ENCODE measurements around the gene DYNLRB1. TPM values are rescaled to one million over a fixed set of nuclear protein-coding genes. Genes with fewer than 3 reads are reported as not detected.
A peak's percentile ranks its signal among the peaks of the same experiment; 100 is the strongest.
"Not testable (repeated sequence)": the region's sequence is repeated elsewhere in the genome, so short reads cannot be mapped to it uniquely, and the experiment has no call there.

Gene DYNLRB1
- total RNA-seq, 1 donor from 2014 or later, result 161 TPM

DNA sequence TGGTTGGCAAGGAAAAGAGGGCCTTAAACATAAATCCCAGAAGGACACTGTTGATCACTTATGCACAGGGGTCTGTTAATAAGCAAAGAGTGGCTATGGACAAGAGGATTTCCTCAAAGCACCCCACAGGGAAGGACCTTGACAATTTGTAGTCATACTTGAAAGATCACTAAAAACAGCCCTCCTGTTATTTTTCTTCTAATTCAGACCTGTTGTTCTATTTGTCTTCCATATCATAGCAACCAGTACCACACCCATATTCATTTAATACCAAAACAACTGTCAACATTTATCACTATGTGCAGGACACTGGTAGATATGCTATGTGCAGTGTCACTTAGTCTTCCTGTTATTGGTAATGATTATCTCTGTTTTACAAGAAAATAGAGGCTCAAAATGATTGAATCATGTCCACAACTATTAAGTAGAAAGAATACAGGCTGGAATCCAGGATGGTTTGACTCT, 3.2 kb upstream of the DYNLRB1 start:
- peaks cover 20% of the 10 kb centered on the region for H3K36me3 ChIP-seq
- no peaks in the 10 kb centered on the region for H3K9me3 ChIP-seq
- H3K4me3 ChIP-seq, result no peak overlapping the region
- no peak for ATAC-seq
- H3K27me3 ChIP-seq (ENCODE audit: low read depth), result no peaks in the 10 kb centered on the region
- peaks cover 33% of the 10 kb centered on the region for H3K4me1 ChIP-seq
- TF ChIP-seq, protein P1, sequence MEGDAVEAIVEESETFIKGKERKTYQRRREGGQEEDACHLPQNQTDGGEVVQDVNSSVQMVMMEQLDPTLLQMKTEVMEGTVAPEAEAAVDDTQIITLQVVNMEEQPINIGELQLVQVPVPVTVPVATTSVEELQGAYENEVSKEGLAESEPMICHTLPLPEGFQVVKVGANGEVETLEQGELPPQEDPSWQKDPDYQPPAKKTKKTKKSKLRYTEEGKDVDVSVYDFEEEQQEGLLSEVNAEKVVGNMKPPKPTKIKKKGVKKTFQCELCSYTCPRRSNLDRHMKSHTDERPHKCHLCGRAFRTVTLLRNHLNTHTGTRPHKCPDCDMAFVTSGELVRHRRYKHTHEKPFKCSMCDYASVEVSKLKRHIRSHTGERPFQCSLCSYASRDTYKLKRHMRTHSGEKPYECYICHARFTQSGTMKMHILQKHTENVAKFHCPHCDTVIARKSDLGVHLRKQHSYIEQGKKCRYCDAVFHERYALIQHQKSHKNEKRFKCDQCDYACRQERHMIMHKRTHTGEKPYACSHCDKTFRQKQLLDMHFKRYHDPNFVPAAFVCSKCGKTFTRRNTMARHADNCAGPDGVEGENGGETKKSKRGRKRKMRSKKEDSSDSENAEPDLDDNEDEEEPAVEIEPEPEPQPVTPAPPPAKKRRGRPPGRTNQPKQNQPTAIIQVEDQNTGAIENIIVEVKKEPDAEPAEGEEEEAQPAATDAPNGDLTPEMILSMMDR (IDR thresholded peaks at IDR 0.05), result no peak
- intact Hi-C loops (cut with DNase I), result no loop called here
- no peak for DNase-seq
- peak overlapping the region; percentile 2 for H3K27ac ChIP-seq

DNA sequence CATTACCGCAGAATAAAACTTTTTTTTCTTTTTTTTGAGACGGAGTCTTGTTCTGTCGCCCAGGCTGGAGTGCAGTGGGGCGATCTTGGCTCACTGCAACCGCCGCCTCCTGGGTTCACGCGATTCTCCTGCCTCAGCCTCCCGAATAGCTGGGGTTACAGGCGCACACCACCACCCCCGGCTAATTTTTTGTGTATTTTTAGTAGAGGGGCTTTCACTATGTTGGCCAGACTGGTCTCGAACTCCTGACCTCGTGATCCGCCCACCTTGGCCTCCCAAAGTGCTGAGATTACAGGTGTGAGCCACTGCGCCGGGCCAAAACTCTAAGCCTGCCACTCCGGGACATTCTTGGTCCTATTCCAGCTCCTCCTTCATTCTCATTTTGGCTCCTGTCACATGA, 2.2 kb upstream of the DYNLRB1 start:
- H3K4me3 ChIP-seq; H3K9me3 ChIP-seq; H3K27me3 ChIP-seq (ENCODE audit: low read depth); H3K27ac ChIP-seq; intact Hi-C loops (cut with DNase I); DNase-seq; ATAC-seq: not testable (repeated sequence)
- Histone ChIP-seq H3K36me3 (peaks cover 14% of the 10 kb centered on the region), H3K4me1 (peaks cover 40% of the 10 kb centered on the region)

DNA sequence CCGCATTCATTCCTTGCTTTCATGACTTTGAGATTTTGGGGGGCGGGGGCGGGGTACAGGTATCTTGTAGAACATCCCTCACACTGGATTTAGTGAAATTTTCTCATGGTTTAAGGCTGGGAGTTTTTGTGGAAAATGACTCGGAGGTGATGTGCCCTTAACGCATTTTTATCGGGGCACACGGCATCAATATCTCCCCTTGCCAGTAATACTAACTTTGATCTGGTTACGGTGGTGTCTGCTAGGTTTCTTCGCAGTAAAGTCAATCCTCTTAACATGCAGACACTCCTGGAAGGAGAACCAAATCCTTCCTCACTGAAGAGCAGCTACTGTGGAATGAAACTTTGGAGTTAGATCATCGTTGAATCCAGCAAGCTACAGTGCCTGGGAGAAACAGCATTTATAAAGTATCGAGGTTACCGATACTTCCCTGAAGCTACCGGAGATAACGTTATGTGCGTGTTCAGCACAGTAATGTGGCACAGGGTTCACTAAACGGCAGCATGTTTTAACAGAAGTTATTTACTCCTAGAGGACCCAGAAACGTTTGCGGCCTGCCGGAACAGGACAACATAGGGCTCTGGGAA, 1.2 kb upstream of the DYNLRB1 start:
- H3K27me3 ChIP-seq (ENCODE audit: low read depth), result no peaks in the 10 kb centered on the region
- TF ChIP-seq, protein P1 (IDR thresholded peaks at IDR 0.05), result no peak
- H3K4me3 ChIP-seq, result peak overlapping the region; percentile 71
- ATAC-seq, result no peak
- no peaks in the 10 kb centered on the region for H3K9me3 ChIP-seq
- intact Hi-C loops (cut with DNase I), result no loop called here
- no peak for DNase-seq
- peak overlapping the region; percentile 95 for H3K27ac ChIP-seq
- peaks cover 40% of the 10 kb centered on the region for H3K4me1 ChIP-seq
- peaks cover 14% of the 10 kb centered on the region for H3K36me3 ChIP-seq

DNA sequence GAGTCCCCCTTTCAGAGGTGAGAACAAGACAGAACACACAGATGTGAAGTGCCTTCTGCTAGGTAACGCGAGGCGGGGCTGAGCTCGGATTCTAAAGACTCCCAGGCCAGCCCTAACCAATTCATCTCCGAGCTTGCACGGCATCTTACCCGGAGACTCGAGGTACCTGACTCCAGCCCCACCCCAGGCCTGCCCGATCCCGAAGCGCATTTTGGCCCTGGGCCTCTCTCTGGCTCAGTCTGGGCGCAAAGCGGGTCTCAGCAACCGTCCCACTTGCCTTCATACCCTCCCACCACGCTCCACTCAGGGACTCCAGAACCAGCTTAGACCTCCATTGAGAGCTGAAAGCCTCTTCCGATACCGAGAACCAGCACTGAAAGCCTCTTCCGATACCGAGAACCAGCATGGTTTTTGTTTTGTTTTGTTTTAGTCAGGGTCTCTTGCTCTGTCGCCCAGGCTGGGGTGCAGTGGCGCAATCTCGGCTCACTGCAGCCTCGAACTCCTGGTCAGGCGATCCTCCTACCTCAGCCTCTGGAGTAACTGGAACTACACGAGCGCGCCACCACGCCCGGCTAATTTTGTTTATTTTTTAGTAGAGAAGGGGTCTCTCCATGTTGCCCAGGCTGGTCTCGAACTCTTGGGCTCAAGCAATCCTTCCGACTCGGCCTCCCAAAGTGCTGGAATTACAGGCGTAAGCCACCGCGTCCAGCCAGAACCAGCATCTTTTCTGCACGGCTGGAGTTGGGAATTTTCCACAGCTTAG, 557 bp upstream of the DYNLRB1 start:
- Histone ChIP-seq H3K27ac (peak overlapping the region; percentile 95), H3K4me1 (peaks cover 43% of the 10 kb centered on the region), H3K36me3 (peaks cover 18% of the 10 kb centered on the region), H3K27me3 (ENCODE audit: low read depth) (no peaks in the 10 kb centered on the region), H3K9me3 (no peaks in the 10 kb centered on the region), H3K4me3 (peak overlapping the region; percentile 71)
- intact Hi-C loops (cut with DNase I), result no loop called here
- DNase-seq, result peak; percentile 82
- peak; percentile 89 to 91 for ATAC-seq
- TF ChIP-seq, protein P1 (IDR thresholded peaks at IDR 0.05), result no peak

DNA sequence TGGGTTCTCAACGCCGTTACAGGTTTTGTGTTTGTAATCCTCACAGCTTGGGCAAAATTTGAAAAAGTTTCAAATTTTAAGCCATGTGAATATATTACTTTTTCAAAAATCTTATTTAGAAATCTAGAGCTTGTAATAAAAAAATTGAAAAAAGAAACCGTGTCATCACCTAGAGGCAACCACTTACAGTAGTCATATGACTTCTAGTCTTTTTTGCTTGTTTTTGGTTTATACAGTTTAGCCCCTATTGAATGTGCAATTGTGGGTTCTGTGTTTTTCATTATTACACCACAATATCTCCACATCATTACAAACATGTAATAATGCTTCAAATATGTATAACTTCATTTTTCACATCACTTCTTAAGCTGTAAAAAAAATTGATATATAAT, 888 bp downstream of the DYNLRB1 start:
- Histone ChIP-seq H3K27ac (peak overlapping the region; percentile 95), H3K9me3 (no peaks in the 10 kb centered on the region), H3K36me3 (peaks cover 29% of the 10 kb centered on the region), H3K27me3 (ENCODE audit: low read depth) (no peaks in the 10 kb centered on the region), H3K4me3 (peak overlapping the region; percentile 71), H3K4me1 (peaks cover 47% of the 10 kb centered on the region)
- intact Hi-C loops (cut with DNase I), result no loop called here
- TF ChIP-seq, protein P1 (IDR thresholded peaks at IDR 0.05), result no peak
- no peak for DNase-seq
- no peak for ATAC-seq

DNA sequence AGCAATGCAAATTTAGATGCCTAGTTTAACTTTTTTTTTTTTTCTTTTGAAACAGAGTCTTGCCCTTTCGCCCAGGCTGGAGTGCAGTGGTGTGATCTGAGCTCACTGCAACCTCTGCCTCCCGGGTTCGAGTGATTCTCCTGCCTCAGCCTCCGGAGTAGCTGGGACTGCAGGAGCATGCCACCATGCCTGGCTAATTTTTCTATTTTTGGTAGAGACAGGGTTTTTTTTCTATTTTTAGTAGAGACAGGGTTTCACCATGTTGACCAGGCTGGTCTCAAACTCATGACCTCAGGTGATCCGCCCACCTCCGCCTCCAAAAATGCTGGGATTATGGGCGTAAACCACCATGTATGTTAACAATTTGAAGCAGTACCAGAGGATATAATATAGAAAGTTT, 2.6 kb downstream of the DYNLRB1 start:
- H3K27ac ChIP-seq; ATAC-seq; H3K9me3 ChIP-seq; H3K4me3 ChIP-seq; DNase-seq; intact Hi-C loops (cut with DNase I); H3K27me3 ChIP-seq (ENCODE audit: low read depth): not testable (repeated sequence)
- Histone ChIP-seq H3K4me1 (peaks cover 49% of the 10 kb centered on the region), H3K36me3 (peaks cover 29% of the 10 kb centered on the region)

DNA sequence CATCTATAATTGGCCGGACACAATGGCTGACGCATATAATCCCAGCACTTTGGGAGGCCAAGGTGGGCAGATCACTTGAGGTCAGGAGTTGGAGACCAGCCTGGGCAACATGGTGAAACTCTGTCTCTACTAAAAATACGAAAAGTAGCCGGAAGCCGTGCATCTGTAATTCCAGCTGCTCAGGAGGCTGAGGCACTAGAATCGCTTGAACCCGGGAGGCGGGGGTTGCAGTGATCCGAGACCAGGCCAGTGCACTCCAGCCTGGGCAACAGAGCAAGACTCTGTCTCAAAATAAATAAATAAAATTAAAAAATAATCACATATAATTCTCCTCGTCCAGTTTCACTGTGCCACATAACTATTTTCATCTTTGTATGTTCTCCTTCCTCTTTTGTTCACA, 3.6 kb downstream of the DYNLRB1 start:
- intact Hi-C loops (cut with DNase I); H3K27me3 ChIP-seq (ENCODE audit: low read depth); H3K27ac ChIP-seq; DNase-seq; H3K4me3 ChIP-seq; H3K9me3 ChIP-seq; ATAC-seq: not testable (repeated sequence)
- Histone ChIP-seq H3K36me3 (peaks cover 34% of the 10 kb centered on the region), H3K4me1 (peaks cover 52% of the 10 kb centered on the region)
